CD14-positive monocyte (primary cell): ENCODE results near the gene ADGRF3. TPM values are rescaled to one million over a fixed set of nuclear protein-coding genes. Genes with fewer than 3 reads are reported as not detected.

ENCODE experiments used
- DNase-seq, 3 donors: peaks; one replicate each; pipeline ENCODE4 v3.0.0-alpha.2; 2011 to 2022
- H2AFZ ChIP-seq: 2 replicates; pipeline ENCODE4 v1.6.0; 2012; ENCODE audit warnings: mild to moderate bottlenecking, low read depth, low read length, inconsistent platforms; ENCODE audit not compliant: insufficient read depth, poor library complexity, severe bottlenecking
- H3K27ac ChIP-seq, 2 donors: 1 replicate in 1 of 2; 2 replicates in 1 of 2; pipeline ENCODE4 v1.5.1; 2012 to 2013; ENCODE audit warnings: low read length in 2 of 2, control low read depth in 1 of 2, inconsistent platforms in 1 of 2, low read depth in 1 of 2, mild to moderate bottlenecking in 1 of 2
- H3K27me3 ChIP-seq, 2 donors: one replicate each; pipeline versions ENCODE4 v1.6.0 to v1.6.1; 2011 to 2013; ENCODE audit warnings: low read length in 2 of 2; ENCODE audit not compliant: control insufficient read depth in 2 of 2, insufficient read depth in 2 of 2
- H3K36me3 ChIP-seq, 2 donors: replicated peaks in 1 of 2; 1 replicate in 1 of 2; 2 replicates in 1 of 2; pipeline versions ENCODE4 v1.5.1 to v1.6.1; 2012 to 2013; ENCODE audit warnings: low read length in 2 of 2, control low read depth in 1 of 2, inconsistent platforms in 1 of 2, mild to moderate bottlenecking in 1 of 2; ENCODE audit not compliant: insufficient read depth in 2 of 2, control insufficient read depth in 1 of 2
- H3K4me1 ChIP-seq, 2 donors: 1 replicate in 1 of 2; 2 replicates in 1 of 2; pipeline versions ENCODE4 v1.5.1 to v1.6.1; 2012 to 2013; ENCODE audit warnings: low read length in 2 of 2, control low read depth in 1 of 2, inconsistent platforms in 1 of 2, mild to moderate bottlenecking in 1 of 2, moderate library complexity in 1 of 2; ENCODE audit not compliant: insufficient read depth in 2 of 2, control insufficient read depth in 1 of 2
- H3K4me2 ChIP-seq: replicated peaks from 2 replicates; pipeline ENCODE3; 2012; ENCODE audit warnings: low read length, moderate library complexity, mild to moderate bottlenecking; ENCODE audit not compliant: poor library complexity, severe bottlenecking; ENCODE audit errors: extremely low read depth
- H3K4me3 ChIP-seq, 3 experiments: fragments of 200-600 bp in 1 of 3; sonication (generic) in 1 of 3; replicated peaks in 1 of 3; 1 replicate in 2 of 3; 2 replicates in 1 of 3; pipeline ENCODE4 v1.5.1; 2011 to 2013; ENCODE audit warnings: low read length in 3 of 3, mild to moderate bottlenecking in 3 of 3, control low read depth in 2 of 3, low read depth in 2 of 3, inconsistent platforms in 1 of 3, moderate library complexity in 1 of 3
- H3K79me2 ChIP-seq: 2 replicates; pipeline ENCODE4 v1.6.0; 2012; ENCODE audit warnings: mild to moderate bottlenecking, control low read depth, inconsistent platforms, low read length, moderate library complexity; ENCODE audit not compliant: insufficient read depth
- H3K9ac ChIP-seq: 2 replicates; pipeline ENCODE4 v1.6.0; 2017; ENCODE audit warnings: low read length, mild to moderate bottlenecking; ENCODE audit not compliant: insufficient read depth, poor library complexity, severe bottlenecking
- H3K9me3 ChIP-seq, 2 donors: replicated peaks in 1 of 2; 1 replicate in 1 of 2; 2 replicates in 1 of 2; pipeline versions ENCODE4 v1.5.1 to v1.6.1; 2012 to 2013; ENCODE audit warnings: low read length in 2 of 2, control low read depth in 1 of 2; ENCODE audit not compliant: control insufficient read depth in 1 of 2, insufficient read depth in 1 of 2
- H4K20me1 ChIP-seq: 2 replicates; pipeline ENCODE4 v1.6.0; 2012; ENCODE audit warnings: mild to moderate bottlenecking, low read length, control low read depth, moderate library complexity; ENCODE audit not compliant: insufficient read depth
- H3K27ac Mint-ChIP-seq, 7 donors: one replicate each; pipeline ENCODE4 v1.8.0; 2020; ENCODE audit warnings: mild to moderate bottlenecking in 7 of 7, mixed read lengths in 7 of 7, moderate library complexity in 6 of 7, inconsistent platforms in 2 of 7
- H3K27me3 Mint-ChIP-seq, 3 donors: one replicate each; pipeline ENCODE4 v1.8.0; 2021 to 2022; ENCODE audit warnings: low read depth in 3 of 3, mild to moderate bottlenecking in 3 of 3, mixed read lengths in 3 of 3, moderate library complexity in 3 of 3, inconsistent platforms in 1 of 3
- H3K36me3 Mint-ChIP-seq, 2 donors: one replicate each; pipeline ENCODE4 v1.8.0; 2020; ENCODE audit warnings: mixed read lengths in 2 of 2, inconsistent platforms in 1 of 2, mild to moderate bottlenecking in 1 of 2
- H3K4me1 Mint-ChIP-seq: one replicate; pipeline ENCODE4 v1.8.0; 2020; ENCODE audit warnings: mild to moderate bottlenecking, mixed read lengths
- H3K4me3 Mint-ChIP-seq, 2 donors: one replicate each; pipeline ENCODE4 v1.8.0; 2020; ENCODE audit warnings: mild to moderate bottlenecking in 2 of 2, mixed read lengths in 2 of 2, moderate library complexity in 1 of 2
- H3K9me3 Mint-ChIP-seq, 7 donors: one replicate each; pipeline ENCODE4 v1.8.0; 2020 to 2022; ENCODE audit warnings: mixed read lengths in 7 of 7, mild to moderate bottlenecking in 6 of 7, moderate library complexity in 6 of 7, inconsistent platforms in 2 of 7
- WGBS: methylation state at CpG from one replicate; pipeline ENCODE4 v1.1.5; 2013; ENCODE audit warnings: missing lambda C conversion rate; ENCODE audit not compliant: insufficient coverage; 5-methylcytosine and 5-hydroxymethylcytosine counted together
- intact Hi-C, 2 donors: fragments of 100-400 bp; cut with micrococcal nuclease; formaldehyde crosslinking; loops; one replicate each; pipeline versions ENCODE4 v1.15.0 to v1.15.1; 2023
- polyA plus RNA-seq, 3 donors: library from polyadenylated mRNA; depleted of rRNA in 1 of 3; unstranded in 2 of 3; stranded (reverse) in 1 of 3; fragments of 300-500 nt in 2 of 3; fragments of >200 nt in 1 of 3; fragmentation: Illumina TruSeq in 2 of 3; gene quantifications; 1 replicate in 2 of 3; 2 replicates in 1 of 3; pipeline ENCODE4 v1.2.3, GENCODE V29; 2012 to 2021
- TF ChIP-seq, protein P1 (sequence below): fragments of 200-600 bp; IDR thresholded peaks from one replicate; pipeline ENCODE4 v1.8.0; 2022; ENCODE audit warnings: antibody characterized with exemption, mild to moderate bottlenecking

ADGRF3 gene
- polyA plus RNA-seq, 3 donors: 0.33 TPM; not detected in 2

DNA sequence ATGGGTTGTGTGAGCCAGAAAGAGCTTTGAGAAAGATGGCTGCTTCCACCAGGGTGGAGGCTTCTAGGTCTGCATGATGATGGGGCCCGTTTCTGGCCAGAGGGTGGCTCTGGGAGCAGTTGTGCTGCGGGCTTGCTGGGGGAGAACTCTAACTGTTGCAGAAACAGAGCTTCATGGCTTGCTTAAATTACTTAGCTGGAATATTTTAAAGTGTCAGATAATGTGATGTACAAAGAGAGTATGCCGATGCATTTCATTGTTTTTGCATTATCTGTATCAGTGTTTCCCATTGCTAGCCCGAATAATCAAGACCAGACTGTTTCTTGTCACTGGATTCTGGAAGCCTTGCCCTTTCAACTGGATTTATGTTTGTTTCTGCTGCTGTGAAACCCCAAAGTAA lies 48.8 kb upstream of the ADGRF3 start:
- no peaks in the 10 kb centered on the region for H3K9me3 Mint-ChIP-seq
- no peak overlapping the region for H3K4me2 ChIP-seq
- H3K9ac ChIP-seq: no peak overlapping the region
- no peak for DNase-seq
- no peaks in the 10 kb centered on the region for H3K27me3 ChIP-seq
- H3K27ac Mint-ChIP-seq: no peak overlapping the region
- H3K27me3 Mint-ChIP-seq: peaks cover 0 to 1% (median 0%) of the 10 kb centered on the region in 3 donors
- H3K4me1 ChIP-seq: no peaks in the 10 kb centered on the region
- no peaks in the 10 kb centered on the region for H4K20me1 ChIP-seq
- TF ChIP-seq, protein P1, sequence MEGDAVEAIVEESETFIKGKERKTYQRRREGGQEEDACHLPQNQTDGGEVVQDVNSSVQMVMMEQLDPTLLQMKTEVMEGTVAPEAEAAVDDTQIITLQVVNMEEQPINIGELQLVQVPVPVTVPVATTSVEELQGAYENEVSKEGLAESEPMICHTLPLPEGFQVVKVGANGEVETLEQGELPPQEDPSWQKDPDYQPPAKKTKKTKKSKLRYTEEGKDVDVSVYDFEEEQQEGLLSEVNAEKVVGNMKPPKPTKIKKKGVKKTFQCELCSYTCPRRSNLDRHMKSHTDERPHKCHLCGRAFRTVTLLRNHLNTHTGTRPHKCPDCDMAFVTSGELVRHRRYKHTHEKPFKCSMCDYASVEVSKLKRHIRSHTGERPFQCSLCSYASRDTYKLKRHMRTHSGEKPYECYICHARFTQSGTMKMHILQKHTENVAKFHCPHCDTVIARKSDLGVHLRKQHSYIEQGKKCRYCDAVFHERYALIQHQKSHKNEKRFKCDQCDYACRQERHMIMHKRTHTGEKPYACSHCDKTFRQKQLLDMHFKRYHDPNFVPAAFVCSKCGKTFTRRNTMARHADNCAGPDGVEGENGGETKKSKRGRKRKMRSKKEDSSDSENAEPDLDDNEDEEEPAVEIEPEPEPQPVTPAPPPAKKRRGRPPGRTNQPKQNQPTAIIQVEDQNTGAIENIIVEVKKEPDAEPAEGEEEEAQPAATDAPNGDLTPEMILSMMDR: no peak
- intact Hi-C loops: no loop called here
- no peaks in the 10 kb centered on the region for H3K9me3 ChIP-seq
- H3K36me3 ChIP-seq: peaks cover 16 to 27% of the 10 kb centered on the region in 2 donors
- H3K36me3 Mint-ChIP-seq: peaks cover 19 to 21% of the 10 kb centered on the region in 2 donors
- H3K4me3 ChIP-seq: no peak overlapping the region
- H3K79me2 ChIP-seq: no peaks in the 10 kb centered on the region
- H3K4me3 Mint-ChIP-seq: no peak overlapping the region
- no peak overlapping the region for H3K27ac ChIP-seq
- WGBS: 76% methylated on average over 4 of the region's 4 CpGs
- H3K4me1 Mint-ChIP-seq: peaks cover 3% of the 10 kb centered on the region
- no peak overlapping the region for H2AFZ ChIP-seq

DNA sequence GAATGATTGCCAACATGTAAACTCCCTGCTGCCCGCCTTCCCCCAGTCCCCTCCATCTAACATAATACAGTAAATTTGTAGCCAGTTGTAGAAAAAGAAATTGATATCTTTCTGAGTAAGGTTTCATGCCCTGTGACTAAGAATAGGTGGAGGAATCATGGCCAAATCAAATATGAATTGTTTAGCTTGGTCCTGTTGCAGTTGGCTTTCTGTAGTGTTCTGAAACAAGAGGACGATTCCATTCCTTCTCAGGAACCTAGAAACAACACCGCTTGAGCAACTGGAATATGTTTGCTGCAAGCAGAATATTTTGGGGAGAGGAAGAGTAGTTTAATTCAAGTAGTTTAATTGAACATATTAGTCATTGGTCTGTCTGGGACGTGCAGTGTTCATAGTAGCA lies 48.1 kb upstream of the ADGRF3 start:
- H3K79me2 ChIP-seq: no peaks in the 10 kb centered on the region
- H3K4me2 ChIP-seq: no peak overlapping the region
- H3K4me1 ChIP-seq: no peaks in the 10 kb centered on the region
- Mint-ChIP-seq H3K27me3 (peaks cover 0 to 1% (median 0%) of the 10 kb centered on the region in 3 donors), H3K36me3 (peaks cover 25 to 26% of the 10 kb centered on the region in 2 donors), H3K27ac (no peak overlapping the region), H3K4me3 (no peak overlapping the region), H3K4me1 (no peaks in the 10 kb centered on the region), H3K9me3 (no peaks in the 10 kb centered on the region)
- H4K20me1 ChIP-seq: no peaks in the 10 kb centered on the region
- DNase-seq: no peak
- H3K4me3 ChIP-seq: no peak overlapping the region
- H3K9me3 ChIP-seq: no peaks in the 10 kb centered on the region
- H3K27me3 ChIP-seq: no peaks in the 10 kb centered on the region
- intact Hi-C loops: no loop called here
- peaks cover 22 to 33% of the 10 kb centered on the region in 2 donors for H3K36me3 ChIP-seq
- TF ChIP-seq, protein P1: no peak
- H2AFZ ChIP-seq: no peak overlapping the region
- no peak overlapping the region for H3K9ac ChIP-seq
- WGBS: 100% methylated on average over 1 of the region's 4 CpGs
- H3K27ac ChIP-seq: no peak overlapping the region
